ENCODE results near the gene LILRA2.
"Not testable (repeated sequence)": the region's sequence is repeated elsewhere in the genome, so short reads cannot be mapped to it uniquely, and the experiment has no call there.

LILRA2 gene

GRCh38 chr19:54571715-54572615 is 1.6 kb upstream of the LILRA2 start:
- not testable (repeated sequence) for DNase-seq

GRCh38 chr19:54572696-54573311 is 786 bp upstream of the LILRA2 start:
- no peak for DNase-seq

- DNase-seq, result no peak
Measured at GRCh38 chr19:54574051-54574450, 461 bp downstream of the LILRA2 start.

GRCh38 chr19:54574527-54575056 is 1.0 kb downstream of the LILRA2 start:
- no peak for DNase-seq

- not testable (repeated sequence) for DNase-seq
Measured at GRCh38 chr19:54575205-54575604, 1.6 kb downstream of the LILRA2 start.

- DNase-seq, result no peak
Measured at GRCh38 chr19:54576411-54576976, 2.9 kb downstream of the LILRA2 start.

- DNase-seq, result no peak
Measured at GRCh38 chr19:54577334-54577733, 3.7 kb downstream of the LILRA2 start.

- DNase-seq, result not testable (repeated sequence)
Measured at GRCh38 chr19:54578268-54578667, 4.7 kb downstream of the LILRA2 start.

- no peak for DNase-seq
Measured at GRCh38 chr19:54586397-54586796, 12.8 kb downstream of the LILRA2 start.

- no peak for DNase-seq
Measured at GRCh38 chr19:54587026-54587425, 13.4 kb downstream of the LILRA2 start.

GRCh38 chr19:54593445-54593844 is 19.9 kb downstream of the LILRA2 start, which contains the start of gene LILRA1:
Gene LILRA1, plus strand, starts transcription at chr19:54593632. Its CDS starts 613 bp downstream, at chr19:54594245.
- DNase-seq, result not testable (repeated sequence)

GRCh38 chr19:54593931-54594626 is 20.5 kb downstream of the LILRA2 start:
- not testable (repeated sequence) for DNase-seq

- no peak for DNase-seq
Measured at GRCh38 chr19:54594737-54595136, 21.1 kb downstream of the LILRA2 start.

GRCh38 chr19:54595680-54596436 is 22.3 kb downstream of the LILRA2 start:
- not testable (repeated sequence) for DNase-seq

- DNase-seq, result no peak
Measured at GRCh38 chr19:54600212-54600611, 26.6 kb downstream of the LILRA2 start.

- DNase-seq, result no peak
Measured at GRCh38 chr19:54606230-54606629, 32.6 kb downstream of the LILRA2 start.

- no peak for DNase-seq
Measured at GRCh38 chr19:54606891-54607784, 33.5 kb downstream of the LILRA2 start.

GRCh38 chr19:54607785-54608150 is 34.2 kb downstream of the LILRA2 start:
- DNase-seq, result no peak

GRCh38 chr19:54608205-54608604 is 34.6 kb downstream of the LILRA2 start:
- DNase-seq, result no peak

- DNase-seq, result no peak
Measured at GRCh38 chr19:54608792-54609191, 35.2 kb downstream of the LILRA2 start.

- no peak for DNase-seq
Measured at GRCh38 chr19:54609356-54609791, 35.8 kb downstream of the LILRA2 start.
